GM18870 (cell line): Measurements from ENCODE around the gene ITPRIPL1.

Source experiments
- ATAC-seq: cut with Tn5 transposase; IDR thresholded peaks from one replicate; pipeline ENCODE4 v1.9.1; 2021; ENCODE audit warnings: moderate library complexity; ENCODE audit not compliant: unreplicated experiment

The ITPRIPL1 gene

DNA sequence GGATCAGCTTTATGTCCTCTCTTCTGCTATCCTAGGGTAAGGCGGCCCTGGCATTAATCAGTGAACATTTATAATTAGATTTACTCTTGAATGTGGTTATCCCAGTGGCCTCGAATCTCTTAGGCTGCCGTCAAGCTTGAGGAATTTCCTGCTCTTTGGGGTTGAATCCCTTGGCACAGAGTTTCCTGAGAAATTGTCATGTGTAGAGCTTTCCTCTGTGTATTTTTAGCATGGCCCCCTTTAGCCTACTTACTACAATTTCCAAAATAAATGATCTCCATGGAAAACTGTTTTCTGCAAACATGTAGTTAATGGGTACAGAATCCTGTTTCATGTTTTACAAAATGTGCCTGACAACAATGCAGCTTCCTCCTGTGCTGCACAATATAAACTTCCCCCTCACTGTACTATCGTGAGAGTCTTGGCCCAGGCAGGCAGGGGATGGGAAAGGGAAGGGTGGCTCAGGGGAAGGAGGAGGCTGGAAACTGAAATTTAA, 28.5 kb downstream of the ITPRIPL1 start:
- ATAC-seq, result no peak

DNA sequence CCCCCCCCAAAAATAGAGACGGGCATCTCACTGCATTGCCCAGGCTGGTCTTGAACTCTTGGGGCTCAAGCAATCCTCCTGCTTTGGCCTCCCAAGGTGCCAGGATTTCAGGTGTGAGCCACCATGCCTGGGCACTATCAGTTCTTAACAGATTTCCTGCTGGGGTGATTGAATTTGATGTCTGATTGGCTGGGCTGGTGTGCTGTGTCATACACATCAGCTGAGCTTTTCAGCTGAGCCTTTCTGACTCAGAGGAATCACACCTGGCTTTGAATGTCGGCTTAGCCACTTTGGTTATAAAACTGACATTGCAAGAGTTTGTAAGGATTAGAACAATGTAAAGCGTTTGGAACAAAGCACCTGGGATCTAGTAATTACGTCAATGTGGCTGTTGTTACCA, 29.4 kb downstream of the ITPRIPL1 start:
- ATAC-seq, result no peak

DNA sequence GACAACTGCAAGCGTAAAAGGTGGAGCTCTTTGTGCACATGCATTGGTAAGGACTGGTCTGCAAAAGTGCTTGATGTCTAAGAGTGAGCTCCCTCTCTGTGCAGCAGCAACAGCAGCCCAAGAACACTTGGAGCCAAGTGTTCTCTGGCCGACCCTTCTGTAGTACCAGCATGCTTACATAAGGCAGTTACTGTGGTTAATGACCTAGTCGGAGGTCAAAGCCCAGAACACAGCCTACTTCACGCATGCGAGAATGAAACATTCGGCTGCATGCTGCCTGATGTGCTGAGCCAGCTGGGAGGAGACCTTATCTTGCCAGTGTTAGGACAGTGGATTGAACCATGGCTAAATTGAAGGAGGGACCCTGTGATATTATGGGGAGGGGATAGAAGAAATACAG, 31.8 kb downstream of the ITPRIPL1 start:
- ATAC-seq, result no peak

DNA sequence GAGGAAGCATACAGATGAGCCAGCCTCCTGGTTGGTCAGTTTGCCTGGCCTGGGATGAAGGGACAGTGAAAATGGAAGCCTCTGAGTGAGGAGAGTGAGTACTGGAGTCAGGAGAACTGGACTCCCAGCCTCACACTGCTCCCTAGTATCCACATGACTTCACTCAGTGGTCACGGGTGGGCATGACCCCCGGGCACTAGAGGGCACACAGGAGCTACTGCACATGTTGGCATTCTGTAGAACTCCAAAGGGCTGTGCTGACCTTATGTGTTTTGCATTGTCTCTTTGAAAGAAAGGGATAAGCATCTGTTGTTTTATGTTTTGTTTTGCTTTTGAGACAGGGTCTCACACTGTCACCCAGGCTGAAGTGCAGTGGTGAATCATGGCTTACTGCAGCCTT, 34.2 kb downstream of the ITPRIPL1 start:
- ATAC-seq, result no peak

DNA sequence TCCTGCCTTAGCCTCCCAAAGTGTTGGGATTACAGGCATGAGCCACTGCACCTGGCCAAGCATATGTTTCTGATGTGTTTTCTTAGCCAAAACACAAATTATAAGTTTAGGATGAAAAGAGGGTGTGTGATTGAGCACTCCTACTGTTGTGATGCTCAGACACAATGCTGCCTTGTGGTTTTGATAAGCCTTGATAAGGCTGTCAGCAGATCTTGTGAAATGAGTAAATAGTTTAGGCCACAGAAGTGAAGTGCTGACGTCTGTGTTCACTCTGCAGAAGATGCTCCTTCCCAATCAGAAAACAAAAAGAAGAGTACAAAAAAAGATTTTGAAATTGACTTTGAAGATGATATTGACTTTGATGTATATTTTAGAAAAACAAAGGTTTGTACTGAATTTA, 34.7 kb downstream of the ITPRIPL1 start:
- ATAC-seq, result no peak

DNA sequence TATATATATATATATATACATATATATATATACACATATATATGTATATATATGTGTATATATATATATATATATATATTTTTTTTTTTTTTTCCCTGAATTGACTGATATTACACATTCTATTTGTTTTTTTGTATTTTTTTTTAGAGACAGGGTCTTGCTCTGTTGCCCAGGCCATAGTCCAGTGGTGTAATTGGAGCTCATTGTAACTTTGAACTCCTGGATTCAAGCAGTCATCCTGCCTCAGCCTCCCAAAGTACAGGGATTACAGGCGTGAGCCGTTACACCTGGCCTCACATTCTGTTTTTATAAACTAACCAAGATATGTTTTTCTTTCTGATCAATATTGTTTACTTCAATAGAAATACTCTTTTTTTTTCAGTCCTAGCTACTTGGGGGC, 36.6 kb downstream of the ITPRIPL1 start:
- no peak for ATAC-seq

DNA sequence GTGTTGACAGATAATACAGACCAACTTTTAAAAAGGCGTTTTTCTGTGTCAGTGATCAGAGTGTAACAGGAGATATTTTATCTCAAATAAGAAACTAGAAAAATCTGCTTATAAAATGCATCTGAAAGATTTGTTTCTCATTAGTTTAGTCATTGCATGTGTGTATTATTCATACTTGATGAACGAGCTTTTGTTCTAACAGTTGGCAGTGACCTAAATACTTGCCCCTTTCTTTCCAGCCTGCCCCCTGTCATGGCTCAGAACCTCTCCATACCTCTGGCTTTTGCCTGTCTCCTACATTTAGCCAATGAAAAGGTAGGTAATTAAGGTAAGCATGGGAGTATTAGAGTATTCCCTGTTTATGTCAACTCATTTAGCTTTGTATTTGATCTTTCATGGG, 44.1 kb downstream of the ITPRIPL1 start:
- ATAC-seq, result no peak

DNA sequence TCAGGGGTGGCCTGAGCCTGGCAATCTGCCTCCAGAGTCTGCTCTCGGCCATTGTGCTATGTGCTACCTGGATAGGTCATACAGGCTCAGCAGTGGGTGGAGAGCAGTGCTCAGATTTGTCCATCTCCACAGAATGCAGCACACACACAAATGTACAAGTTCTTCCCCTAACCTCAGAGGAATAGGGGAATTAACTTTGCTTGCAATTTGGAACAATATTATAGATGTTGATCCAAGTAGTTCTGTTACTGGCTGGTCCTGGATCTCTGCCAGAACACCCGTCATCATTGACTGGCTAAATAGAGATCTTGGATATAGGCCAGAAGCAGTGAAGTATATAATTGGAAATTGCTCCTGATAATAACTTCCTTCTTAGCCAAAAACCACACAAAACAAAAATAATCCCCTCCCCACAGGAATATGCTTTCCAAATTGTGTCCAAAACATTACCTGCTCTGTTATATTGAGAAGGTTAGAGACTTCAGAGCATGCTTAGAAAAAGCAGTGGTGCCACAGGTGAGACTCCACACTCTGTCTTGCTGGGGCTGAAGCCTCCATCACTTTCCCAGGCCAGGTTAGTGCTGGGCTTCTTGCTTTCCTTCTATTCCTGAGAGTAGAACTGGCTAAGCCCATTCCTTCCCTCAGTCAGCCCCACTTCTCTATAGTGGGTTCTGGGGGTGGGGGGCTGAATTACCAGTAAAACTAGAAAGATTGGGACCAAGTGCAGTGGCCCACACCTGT, 49.3 kb downstream of the ITPRIPL1 start:
- no peak for ATAC-seq
